Erythroblast (primary cell): ENCODE measurements around the gene TMEM140.

ENCODE experiments used
- GATA1 ChIP-seq: IDR thresholded peaks from 2 replicates; pipeline ENCODE4 v1.6.1; 2011; ENCODE audit warnings: low read depth, mild to moderate bottlenecking, control low read depth, low read length, moderate library complexity
- POLR2A ChIP-seq: IDR thresholded peaks from 2 replicates; pipeline ENCODE4 v1.6.1; 2011; ENCODE audit warnings: mild to moderate bottlenecking, low read length

- TF ChIP-seq POLR2A (no peak), GATA1 (no peak)
These were observed 38.3 kb downstream of the TMEM140 start for GRCh38 chr7:135186261-135186540.
